Central memory CD8-positive, alpha-beta T cell (primary cell): ENCODE results near the gene EPYC.

Experiments
- ATAC-seq: fragments of 150-1000 bp; cut with Tn5 transposase; replicated peaks from 2 replicates; pipeline ENCODE4 v1.10.0; 2022; ENCODE audit warnings: mild to moderate bottlenecking, moderate FRiP score, moderate number of reproducible peaks; ENCODE audit not compliant: poor library complexity, severe bottlenecking; ENCODE audit errors: extremely low read depth
- DNase-seq, 2 donors: peaks; one replicate each; pipeline ENCODE4 v3.0.0; 2021; ENCODE audit warnings: low spot score in 2 of 2
- H3K27ac Mint-ChIP-seq: one replicate; pipeline ENCODE4 v1.8.0; 2022; ENCODE audit warnings: low read depth, mild to moderate bottlenecking, moderate library complexity, mixed read lengths
- H3K27me3 Mint-ChIP-seq: one replicate; pipeline ENCODE4 v1.8.0; 2022; ENCODE audit warnings: mixed read lengths
- H3K36me3 Mint-ChIP-seq: one replicate; pipeline ENCODE4 v1.8.0; 2022; ENCODE audit warnings: mild to moderate bottlenecking, moderate library complexity, mixed read lengths; ENCODE audit not compliant: insufficient read depth
- H3K4me1 Mint-ChIP-seq: one replicate; pipeline ENCODE4 v1.8.0; 2022; ENCODE audit warnings: mixed read lengths
- H3K4me3 Mint-ChIP-seq: one replicate; pipeline ENCODE4 v1.8.0; 2022; ENCODE audit warnings: mild to moderate bottlenecking, moderate library complexity, mixed read lengths
- H3K9me3 Mint-ChIP-seq: one replicate; pipeline ENCODE4 v1.8.0; 2022; ENCODE audit warnings: mixed read lengths

The EPYC gene

DNA sequence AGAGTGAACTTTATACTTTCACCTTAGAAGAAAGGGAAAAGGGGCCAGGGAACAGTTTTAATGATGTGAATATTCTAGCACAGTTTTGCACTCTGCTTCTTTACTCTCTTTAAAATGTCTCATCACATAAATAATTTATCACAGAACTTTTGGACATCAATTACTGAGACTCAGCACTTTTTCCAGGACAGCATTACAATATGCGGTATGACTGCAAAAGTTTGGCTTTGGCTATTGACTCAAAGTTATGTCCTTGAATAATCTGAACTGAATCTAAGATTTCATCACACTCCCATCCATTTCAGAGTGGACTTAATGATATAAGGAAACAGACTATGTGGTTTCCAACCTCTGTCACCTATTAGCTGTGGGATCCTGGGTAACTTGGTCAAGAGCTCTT is 61.5 kb downstream of the EPYC start:
- no peak overlapping the region for H3K27ac Mint-ChIP-seq
- H3K9me3 Mint-ChIP-seq: no peaks in the 10 kb centered on the region
- H3K36me3 Mint-ChIP-seq: peaks cover 2% of the 10 kb centered on the region
- DNase-seq (no peak), ATAC-seq (no peak)
- H3K4me1 Mint-ChIP-seq: no peaks in the 10 kb centered on the region
- H3K4me3 Mint-ChIP-seq: no peak overlapping the region
- H3K27me3 Mint-ChIP-seq: no peaks in the 10 kb centered on the region

DNA sequence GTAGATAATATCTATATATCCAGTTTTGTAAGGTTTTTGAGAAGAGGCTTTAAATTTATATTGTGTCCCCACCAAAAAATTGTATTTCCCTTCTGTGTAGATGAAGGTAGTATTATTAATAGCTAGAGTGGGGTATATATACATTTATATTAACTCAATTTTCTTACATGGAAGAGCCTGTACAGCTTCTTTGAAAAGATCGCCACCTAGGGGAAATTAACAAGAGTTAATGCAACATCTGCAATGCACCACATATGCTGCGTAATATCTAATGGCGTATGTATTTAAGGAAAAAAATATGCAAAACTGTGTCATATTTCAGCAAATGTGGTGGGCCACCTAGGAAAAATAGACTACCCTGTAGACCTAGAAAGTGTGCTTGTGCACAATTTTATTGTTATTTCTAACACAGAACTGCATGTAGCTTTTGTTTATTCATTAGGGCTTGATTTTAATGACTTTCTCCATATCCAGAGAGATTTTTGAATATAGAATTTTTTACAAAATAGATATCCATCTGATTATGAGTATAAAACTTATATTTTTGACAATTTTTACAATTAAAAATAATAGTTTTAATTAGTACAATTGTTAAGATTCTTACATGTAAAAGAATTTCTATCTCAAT is 63.8 kb downstream of the EPYC start:
- DNase-seq (no peak), ATAC-seq (no peak)
- no peak overlapping the region for H3K27ac Mint-ChIP-seq
- H3K9me3 Mint-ChIP-seq: no peaks in the 10 kb centered on the region
- H3K36me3 Mint-ChIP-seq: peaks cover 2% of the 10 kb centered on the region
- H3K4me3 Mint-ChIP-seq: no peak overlapping the region
- no peaks in the 10 kb centered on the region for H3K4me1 Mint-ChIP-seq
- peaks cover 14% of the 10 kb centered on the region for H3K27me3 Mint-ChIP-seq

DNA sequence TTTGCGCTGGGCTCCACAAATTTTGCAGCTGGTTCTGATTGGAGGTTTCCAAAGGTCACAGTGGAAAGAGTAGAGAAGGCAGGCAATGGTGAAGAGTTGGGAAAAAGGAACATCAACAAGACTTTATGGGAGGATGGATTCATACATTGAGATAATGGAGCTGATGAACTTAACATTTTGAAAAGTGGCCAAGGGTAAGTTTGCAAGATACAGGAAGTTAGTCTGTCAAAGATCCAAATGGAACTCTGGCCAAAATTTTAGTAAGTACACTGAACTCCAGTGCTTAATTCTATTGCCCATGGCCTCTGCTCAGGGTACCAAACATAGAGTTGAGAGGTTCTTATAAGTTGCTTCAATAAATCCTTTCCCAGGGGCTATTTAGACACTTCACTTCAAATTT is 65.4 kb downstream of the EPYC start:
- Mint-ChIP-seq H3K27ac (no peak overlapping the region), H3K27me3 (peaks cover 30% of the 10 kb centered on the region), H3K36me3 (peaks cover under 1% of the 10 kb centered on the region), H3K9me3 (no peaks in the 10 kb centered on the region), H3K4me3 (no peak overlapping the region), H3K4me1 (no peaks in the 10 kb centered on the region)
- DNase-seq (no peak), ATAC-seq (no peak)

DNA sequence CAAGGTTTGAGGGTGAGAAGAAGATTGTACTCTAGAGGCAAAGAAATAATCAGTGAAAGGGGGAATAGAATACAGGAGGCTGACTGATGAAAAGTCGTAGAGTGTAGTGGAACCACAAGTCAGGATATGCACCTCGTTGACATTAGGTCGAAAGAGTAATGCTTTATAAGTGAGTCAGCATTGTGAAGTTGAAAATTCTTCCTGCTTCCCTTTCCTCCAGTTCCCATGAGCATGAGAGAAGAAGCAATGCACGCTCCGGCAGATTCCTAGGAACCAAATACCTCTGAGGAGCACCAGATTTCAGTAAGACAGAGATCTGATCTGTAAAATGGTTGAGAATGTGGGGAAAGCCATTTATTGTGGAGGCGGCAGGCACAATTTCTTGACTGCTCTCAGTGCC is 66.3 kb downstream of the EPYC start:
- no peaks in the 10 kb centered on the region for H3K36me3 Mint-ChIP-seq
- H3K4me3 Mint-ChIP-seq: no peak overlapping the region
- H3K27ac Mint-ChIP-seq: no peak overlapping the region
- DNase-seq: no peak
- no peaks in the 10 kb centered on the region for H3K9me3 Mint-ChIP-seq
- no peak for ATAC-seq
- H3K4me1 Mint-ChIP-seq: no peaks in the 10 kb centered on the region
- peaks cover 39% of the 10 kb centered on the region for H3K27me3 Mint-ChIP-seq

DNA sequence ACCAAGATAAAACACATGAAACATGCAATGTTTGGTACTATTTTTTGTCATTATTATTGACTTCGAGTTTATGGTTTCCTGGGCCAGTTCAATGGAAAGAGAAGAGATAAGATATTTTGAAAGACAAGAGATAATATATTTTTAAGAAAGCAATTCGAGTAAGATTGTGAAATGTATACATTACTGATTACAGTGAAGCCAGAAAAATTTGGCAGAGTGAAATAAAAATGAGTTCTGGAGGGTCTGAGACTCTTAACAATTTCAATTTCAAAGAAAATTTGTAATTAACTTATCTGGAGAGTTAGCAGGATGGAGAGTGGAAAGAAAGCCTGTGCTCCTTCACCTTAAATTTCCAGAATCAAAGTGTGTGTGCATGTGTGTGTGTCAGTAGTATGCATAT is 67.1 kb downstream of the EPYC start:
- peaks cover 41% of the 10 kb centered on the region for H3K27me3 Mint-ChIP-seq
- no peaks in the 10 kb centered on the region for H3K9me3 Mint-ChIP-seq
- H3K4me1 Mint-ChIP-seq: no peaks in the 10 kb centered on the region
- no peaks in the 10 kb centered on the region for H3K36me3 Mint-ChIP-seq
- ATAC-seq (no peak), DNase-seq (no peak)
- no peak overlapping the region for H3K4me3 Mint-ChIP-seq
- H3K27ac Mint-ChIP-seq: no peak overlapping the region

DNA sequence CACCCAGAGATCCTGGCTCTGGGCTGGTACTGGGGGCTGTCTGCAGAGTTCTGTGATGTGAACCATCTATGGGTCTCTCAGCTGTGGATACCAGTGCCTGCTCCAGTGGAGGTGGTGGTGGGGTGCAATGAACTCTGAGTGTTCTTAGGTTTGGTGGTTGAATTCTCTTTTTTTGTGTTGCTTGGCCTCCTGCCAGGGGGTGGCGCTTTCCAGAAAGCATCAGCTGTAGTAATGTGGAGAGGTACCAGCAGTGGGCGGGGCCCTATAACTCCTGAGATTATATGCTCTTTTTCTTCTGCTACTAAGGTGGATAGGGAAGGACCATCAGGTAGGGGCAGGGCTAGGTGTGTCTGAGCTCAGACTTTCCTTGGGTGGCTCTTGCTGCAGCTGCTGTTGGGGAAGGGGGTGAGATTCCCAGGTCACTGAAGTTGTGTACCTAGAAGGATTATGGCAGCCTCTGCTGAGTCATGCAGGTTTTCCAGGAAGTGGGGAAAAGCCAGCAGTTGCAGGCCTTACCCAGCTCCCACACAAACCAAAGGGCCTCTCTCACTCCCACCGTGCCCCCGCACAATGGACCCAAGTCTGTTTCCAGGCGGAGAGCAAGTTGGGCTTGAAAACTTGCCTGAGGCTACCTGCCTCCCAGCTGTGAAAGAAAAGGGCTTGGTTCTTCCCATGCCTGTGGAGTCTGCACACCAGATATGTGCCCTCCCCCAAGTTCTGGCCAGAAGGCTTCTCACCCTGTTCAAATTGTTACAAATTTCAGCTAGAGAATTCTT is 68.4 kb downstream of the EPYC start:
- no peaks in the 10 kb centered on the region for H3K4me1 Mint-ChIP-seq
- H3K27me3 Mint-ChIP-seq: peaks cover 41% of the 10 kb centered on the region
- ATAC-seq (no peak), DNase-seq (no peak)
- no peaks in the 10 kb centered on the region for H3K9me3 Mint-ChIP-seq
- no peak overlapping the region for H3K27ac Mint-ChIP-seq
- H3K36me3 Mint-ChIP-seq: no peaks in the 10 kb centered on the region
- H3K4me3 Mint-ChIP-seq: no peak overlapping the region

DNA sequence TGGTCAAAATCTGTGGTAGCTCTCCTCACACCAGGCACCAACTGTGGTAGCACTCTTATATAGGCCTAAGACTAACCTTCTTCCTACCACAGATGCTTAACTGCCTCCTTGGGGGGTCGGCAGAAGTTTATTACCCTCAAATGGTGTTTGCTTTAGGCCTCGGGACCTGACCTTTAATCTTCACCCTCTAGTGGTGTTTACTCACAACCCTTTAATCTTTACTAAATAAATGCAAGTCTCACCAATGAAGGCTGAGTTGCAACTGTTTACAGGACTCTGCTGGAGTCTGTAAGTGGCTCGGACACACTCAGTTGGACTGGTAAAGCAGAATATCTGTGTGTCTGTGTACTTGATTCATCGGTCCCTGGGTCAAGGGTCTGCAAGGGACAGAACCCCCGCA is 79.2 kb downstream of the EPYC start:
- peaks cover 15% of the 10 kb centered on the region for H3K9me3 Mint-ChIP-seq
- no peak overlapping the region for H3K27ac Mint-ChIP-seq
- H3K4me3 Mint-ChIP-seq: no peak overlapping the region
- H3K36me3 Mint-ChIP-seq: no peaks in the 10 kb centered on the region
- DNase-seq: no peak
- H3K27me3 Mint-ChIP-seq: peaks cover 12% of the 10 kb centered on the region
- ATAC-seq: no peak
- no peaks in the 10 kb centered on the region for H3K4me1 Mint-ChIP-seq

DNA sequence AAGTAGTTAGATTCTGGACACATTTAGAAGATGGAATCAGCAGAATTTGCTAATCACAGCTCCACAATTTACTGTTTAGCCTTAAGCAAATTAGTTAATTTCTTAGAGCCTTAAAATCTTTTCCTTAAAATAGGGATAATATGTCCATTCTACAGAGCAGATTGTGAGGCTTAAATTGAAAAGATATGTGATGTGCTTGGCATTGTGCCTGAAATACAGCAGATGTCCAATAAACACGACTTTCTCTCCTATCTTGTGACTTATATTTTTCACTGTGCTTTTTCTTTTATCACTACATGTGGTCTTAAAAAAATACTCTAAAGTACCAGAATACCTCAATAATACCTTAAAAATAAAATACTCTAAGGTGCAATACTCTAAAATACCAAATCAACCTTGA is 80.4 kb downstream of the EPYC start:
- peaks cover 5% of the 10 kb centered on the region for H3K9me3 Mint-ChIP-seq
- H3K4me1 Mint-ChIP-seq: no peaks in the 10 kb centered on the region
- H3K27me3 Mint-ChIP-seq: peaks cover 12% of the 10 kb centered on the region
- ATAC-seq (no peak), DNase-seq (no peak)
- H3K36me3 Mint-ChIP-seq: no peaks in the 10 kb centered on the region
- no peak overlapping the region for H3K27ac Mint-ChIP-seq
- no peak overlapping the region for H3K4me3 Mint-ChIP-seq

DNA sequence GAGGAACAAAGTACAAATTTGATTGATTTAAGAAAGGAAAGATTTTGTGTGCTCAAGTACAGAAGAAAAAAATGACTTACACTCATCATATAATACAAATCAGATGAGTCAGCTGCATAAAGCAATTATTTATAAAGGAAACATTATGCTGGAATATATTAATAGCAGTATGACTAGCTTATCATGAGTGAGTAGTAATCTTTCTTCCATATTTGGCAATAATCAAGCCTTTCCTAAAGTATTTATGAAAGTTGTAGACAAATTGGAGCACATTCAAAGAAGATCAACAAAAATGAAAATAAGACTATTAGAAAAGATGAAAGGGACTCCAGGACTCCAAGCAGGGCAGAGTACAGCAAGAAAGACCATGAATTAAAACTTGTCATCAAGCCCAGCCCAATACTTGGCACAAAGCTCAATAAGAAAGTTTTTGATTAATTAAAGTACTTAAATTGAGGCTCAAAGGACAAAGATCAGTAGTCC is 82.6 kb downstream of the EPYC start:
- H3K36me3 Mint-ChIP-seq: no peaks in the 10 kb centered on the region
- H3K4me1 Mint-ChIP-seq: no peaks in the 10 kb centered on the region
- ATAC-seq (no peak), DNase-seq (no peak)
- H3K4me3 Mint-ChIP-seq: no peak overlapping the region
- no peak overlapping the region for H3K27ac Mint-ChIP-seq
- no peaks in the 10 kb centered on the region for H3K9me3 Mint-ChIP-seq
- H3K27me3 Mint-ChIP-seq: peaks cover 12% of the 10 kb centered on the region

DNA sequence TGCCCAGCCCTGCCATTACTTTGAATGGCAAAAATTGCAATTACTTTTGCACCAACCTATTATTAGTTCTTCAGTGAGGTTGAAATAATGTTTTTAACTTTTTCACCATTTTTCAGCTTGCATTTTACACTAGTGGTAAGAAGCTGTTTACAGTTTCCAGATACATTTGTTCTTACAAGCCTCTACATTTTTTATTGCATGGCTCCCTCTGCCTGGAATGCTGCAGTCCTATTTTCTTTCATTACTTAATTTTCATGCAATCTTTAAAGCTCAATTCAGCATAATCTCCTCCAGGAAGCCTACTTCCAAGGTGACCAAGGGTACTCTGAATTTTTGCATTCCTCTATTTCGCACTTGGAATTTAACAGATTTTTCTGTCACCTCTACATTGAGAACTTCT is 83.2 kb downstream of the EPYC start:
- H3K27me3 Mint-ChIP-seq: peaks cover 12% of the 10 kb centered on the region
- no peak for ATAC-seq
- no peaks in the 10 kb centered on the region for H3K4me1 Mint-ChIP-seq
- no peaks in the 10 kb centered on the region for H3K9me3 Mint-ChIP-seq
- no peak overlapping the region for H3K4me3 Mint-ChIP-seq
- no peaks in the 10 kb centered on the region for H3K36me3 Mint-ChIP-seq
- DNase-seq: no peak
- H3K27ac Mint-ChIP-seq: no peak overlapping the region

DNA sequence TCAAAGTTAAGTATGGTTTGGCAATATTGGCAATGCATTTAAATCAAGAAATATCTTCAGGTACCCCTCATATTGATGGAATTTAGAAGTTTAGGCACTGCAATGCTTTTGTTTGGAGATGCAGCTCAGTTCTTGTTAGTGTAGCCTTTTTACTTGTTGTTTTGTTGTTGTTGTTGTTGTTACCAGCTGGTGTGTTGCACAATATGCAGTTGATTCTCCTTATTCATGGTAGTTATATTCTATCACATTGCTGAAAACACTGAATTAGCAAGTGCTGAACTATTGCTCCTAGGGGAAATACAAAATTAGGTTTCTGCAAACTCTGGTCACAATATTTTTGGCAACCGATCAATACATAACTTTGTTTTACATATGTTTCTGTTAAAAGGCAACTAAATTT is 84.5 kb downstream of the EPYC start:
- Mint-ChIP-seq H3K9me3 (no peaks in the 10 kb centered on the region), H3K27me3 (peaks cover 12% of the 10 kb centered on the region), H3K4me1 (no peaks in the 10 kb centered on the region), H3K4me3 (no peak overlapping the region), H3K27ac (no peak overlapping the region), H3K36me3 (no peaks in the 10 kb centered on the region)
- DNase-seq: no peak
- no peak for ATAC-seq

DNA sequence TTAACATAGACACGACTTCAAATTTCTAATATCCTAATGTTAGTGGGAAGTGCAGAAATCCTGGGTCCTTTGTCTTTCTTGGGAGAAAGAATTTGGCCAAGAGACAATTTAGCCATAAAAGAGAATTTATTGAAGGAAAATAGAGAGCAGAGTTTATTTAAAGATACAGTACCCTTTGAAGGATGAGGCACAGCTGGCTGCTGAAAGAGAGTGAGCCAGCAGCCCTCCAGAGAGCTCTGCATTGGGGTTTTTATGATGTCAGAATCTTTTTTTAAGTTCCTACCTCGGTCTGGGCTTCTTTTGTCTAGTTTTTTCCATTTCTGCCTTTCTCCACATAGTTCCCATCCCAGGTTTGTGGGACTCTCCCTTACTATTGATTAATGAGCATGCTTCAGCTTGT is 87.3 kb downstream of the EPYC start:
- H3K4me1 Mint-ChIP-seq: no peaks in the 10 kb centered on the region
- no peaks in the 10 kb centered on the region for H3K36me3 Mint-ChIP-seq
- H3K27me3 Mint-ChIP-seq: no peaks in the 10 kb centered on the region
- H3K27ac Mint-ChIP-seq: no peak overlapping the region
- H3K9me3 Mint-ChIP-seq: no peaks in the 10 kb centered on the region
- H3K4me3 Mint-ChIP-seq: no peak overlapping the region
- ATAC-seq (no peak), DNase-seq (no peak)

DNA sequence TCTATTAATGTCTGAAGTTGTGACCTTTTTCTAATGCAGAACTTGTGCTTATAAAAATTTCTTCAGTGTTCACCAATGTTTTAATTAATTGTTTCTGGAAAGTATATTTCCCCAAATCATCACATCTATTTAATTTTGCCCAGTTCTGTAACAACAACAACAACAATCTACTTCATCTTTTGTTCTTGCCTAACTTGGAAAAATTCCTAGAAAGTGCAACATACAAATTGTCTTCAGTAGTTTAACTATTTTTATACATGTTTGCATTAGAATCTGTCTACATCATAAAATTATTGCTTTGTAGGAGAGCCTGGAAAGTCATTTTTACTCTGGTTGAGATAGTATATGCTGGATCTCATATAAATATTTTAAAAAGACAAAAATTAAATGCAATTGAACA is 88.3 kb downstream of the EPYC start:
- Mint-ChIP-seq H3K9me3 (no peaks in the 10 kb centered on the region), H3K4me3 (no peak overlapping the region), H3K27me3 (no peaks in the 10 kb centered on the region), H3K36me3 (no peaks in the 10 kb centered on the region), H3K4me1 (no peaks in the 10 kb centered on the region), H3K27ac (no peak overlapping the region)
- DNase-seq (no peak), ATAC-seq (no peak)
